H1 (cell line): ENCODE results near the gene KIF1B. TPM values are rescaled to one million over a fixed set of nuclear protein-coding genes. Genes with fewer than 3 reads are reported as not detected.

Experiments used
- CTCF ChIA-PET: fragments of 300-600 bp; sonication (Branson Sonifier 250); formaldehyde crosslinking; loops from one replicate; lab custom pipeline; 2021; ENCODE audit not compliant: partially characterized antibody; lab: Charles Lee
- POLR2A ChIA-PET: fragments of 300-600 bp; sonication (Branson Sonifier 250); formaldehyde crosslinking; loops from one replicate; lab custom pipeline; 2021; ENCODE audit warnings: inconsistent platforms; ENCODE audit not compliant: partially characterized antibody; lab: Charles Lee
- DNase-seq, 2 experiments: peaks; one replicate each; pipeline versions ENCODE4 v3.0.0 to v3.0.0-alpha.2; 2010 to 2022; ENCODE audit warnings: low spot score in 2 of 2, low read depth in 1 of 2, mixed read lengths in 1 of 2
- FAIRE-seq: peaks from 2 replicates; lab custom pipeline; 2011; peaks lifted over from hg19 to GRCh38; lab: Jason Lieb, UNC
- H2AFZ ChIP-seq: 2 replicates; pipeline ENCODE4 v1.8.1; 2012; ENCODE audit warnings: low read length, inconsistent platforms
- H2AK5ac ChIP-seq: 2 replicates; pipeline ENCODE4 v1.6.1; 2013; ENCODE audit warnings: low read depth, low read length
- H2BK120ac ChIP-seq: replicated peaks from 2 replicates; pipeline ENCODE3; 2013; ENCODE audit warnings: low read depth, low read length, inconsistent platforms
- H2BK12ac ChIP-seq: 2 replicates; pipeline ENCODE4 v1.6.1; 2013; ENCODE audit warnings: low read depth, low read length
- H2BK15ac ChIP-seq: 2 replicates; pipeline ENCODE4 v1.6.1; 2013; ENCODE audit warnings: low read length
- H2BK20ac ChIP-seq: 2 replicates; pipeline ENCODE4 v1.6.1; 2013; ENCODE audit warnings: low read length
- H2BK5ac ChIP-seq: 2 replicates; pipeline ENCODE4 v1.6.1; 2013; ENCODE audit warnings: low read depth, low read length
- H3K14ac ChIP-seq: 2 replicates; pipeline ENCODE4 v1.6.1; 2013; ENCODE audit warnings: inconsistent platforms; ENCODE audit not compliant: insufficient read length
- H3K18ac ChIP-seq: 2 replicates; pipeline ENCODE4 v1.6.1; 2013; ENCODE audit warnings: low read length; ENCODE audit errors: extremely low read depth
- H3K23ac ChIP-seq: 2 replicates; pipeline ENCODE4 v1.6.1; 2013; ENCODE audit warnings: inconsistent platforms; ENCODE audit not compliant: insufficient read length
- H3K23me2 ChIP-seq: 2 replicates; pipeline ENCODE4 v1.6.1; 2013; ENCODE audit warnings: low read depth, low read length
- H3K27ac ChIP-seq: 2 replicates; pipeline ENCODE4 v1.6.1; 2011; ENCODE audit warnings: low read depth, low read length, inconsistent platforms
- H3K27me3 ChIP-seq, 4 experiments: replicated peaks in 1 of 4; 1 replicate in 1 of 4; 2 replicates in 3 of 4; pipeline versions ENCODE4 v1.6.1 to v1.8.1; 2011 to 2013; ENCODE audit warnings: low read length in 3 of 4, mild to moderate bottlenecking in 3 of 4, inconsistent platforms in 2 of 4, mixed read lengths in 2 of 4, moderate library complexity in 1 of 4; ENCODE audit not compliant: control insufficient read depth in 3 of 4, insufficient read depth in 3 of 4; ENCODE audit errors: extremely low read depth in 1 of 4
- H3K36me3 ChIP-seq, 4 experiments: 2 replicates each; pipeline versions ENCODE4 v1.6.1 to v1.8.1; 2011 to 2013; ENCODE audit warnings: mild to moderate bottlenecking in 4 of 4, low read length in 3 of 4, moderate library complexity in 2 of 4, control low read depth in 1 of 4, inconsistent platforms in 1 of 4; ENCODE audit not compliant: insufficient read depth in 4 of 4, control insufficient read depth in 2 of 4
- H3K4ac ChIP-seq: replicated peaks from 2 replicates; pipeline ENCODE3; 2013; ENCODE audit warnings: low read length, low read depth, mixed read lengths, inconsistent platforms; ENCODE audit not compliant: insufficient read length
- H3K4me1 ChIP-seq, 4 experiments: replicated peaks in 1 of 4; 1 replicate in 1 of 4; 2 replicates in 3 of 4; pipeline versions ENCODE4 v1.6.1 to v1.8.1; 2011 to 2013; ENCODE audit warnings: low read length in 3 of 4, inconsistent platforms in 2 of 4, mixed read lengths in 1 of 4; ENCODE audit not compliant: insufficient read depth in 4 of 4, control insufficient read depth in 3 of 4
- H3K4me2 ChIP-seq, 2 experiments: 2 replicates each; pipeline versions ENCODE4 v1.6.1 to v1.8.1; 2011 to 2013; ENCODE audit warnings: low read depth in 2 of 2, low read length in 2 of 2, control low read depth in 1 of 2, inconsistent platforms in 1 of 2, mild to moderate bottlenecking in 1 of 2; ENCODE audit not compliant: insufficient read depth in 1 of 2
- H3K4me3 ChIP-seq, 4 experiments: fragments of 200-600, 300-600 bp in 1 of 4; sonication (generic), shearing (Covaris generic), sonication (Bioruptor Twin) in 1 of 4; 2 replicates each; pipeline versions ENCODE4 v1.5.1 to v1.8.1; 2011 to 2016; ENCODE audit warnings: low read length in 4 of 4, low read depth in 3 of 4, control low read depth in 2 of 4, inconsistent platforms in 2 of 4, mild to moderate bottlenecking in 2 of 4, mixed read lengths in 1 of 4, moderate library complexity in 1 of 4; ENCODE audit not compliant: insufficient read depth in 2 of 4; ENCODE audit errors: extremely low read depth in 1 of 4
- H3K56ac ChIP-seq: replicated peaks from 2 replicates; pipeline ENCODE3; 2013; ENCODE audit warnings: low read depth, mild to moderate bottlenecking, mixed read lengths, low read length, inconsistent platforms; ENCODE audit not compliant: insufficient read length
- H3K79me1 ChIP-seq: 2 replicates; pipeline ENCODE4 v1.6.1; 2013; ENCODE audit warnings: low read depth, low read length, control low read depth
- H3K79me2 ChIP-seq, 2 experiments: 2 replicates each; pipeline versions ENCODE4 v1.6.1 to v1.8.1; 2012 to 2013; ENCODE audit warnings: low read length in 2 of 2, mild to moderate bottlenecking in 2 of 2, inconsistent platforms in 1 of 2; ENCODE audit not compliant: insufficient read depth in 2 of 2, control insufficient read depth in 1 of 2
- H3K9ac ChIP-seq, 4 experiments: replicated peaks in 1 of 4; 1 replicate in 1 of 4; 2 replicates in 3 of 4; pipeline versions ENCODE4 v1.6.1 to v1.8.1; 2011 to 2013; ENCODE audit warnings: low read depth in 3 of 4, low read length in 3 of 4, control low read depth in 2 of 4, mild to moderate bottlenecking in 2 of 4, moderate library complexity in 2 of 4, inconsistent platforms in 1 of 4; ENCODE audit errors: extremely low read depth in 1 of 4
- H3K9me3 ChIP-seq, 2 experiments: 2 replicates each; pipeline versions ENCODE4 v1.6.1 to v1.8.1; 2012 to 2013; ENCODE audit warnings: mild to moderate bottlenecking in 2 of 2, moderate library complexity in 2 of 2, control low read depth in 1 of 2, inconsistent platforms in 1 of 2, low read depth in 1 of 2, low read length in 1 of 2, mixed read lengths in 1 of 2; ENCODE audit not compliant: insufficient read depth in 2 of 2
- H4K20me1 ChIP-seq, 2 experiments: replicated peaks in 1 of 2; 2 replicates each; pipeline versions ENCODE3 to v1.8.1; 2011 to 2013; ENCODE audit warnings: inconsistent platforms in 2 of 2, low read length in 2 of 2, mild to moderate bottlenecking in 1 of 2; ENCODE audit not compliant: insufficient read depth in 2 of 2, control insufficient read depth in 1 of 2
- H4K5ac ChIP-seq: 2 replicates; pipeline ENCODE4 v1.6.1; 2013; ENCODE audit warnings: low read length, low read depth, mixed read lengths, inconsistent platforms; ENCODE audit not compliant: insufficient read length
- H4K8ac ChIP-seq: 2 replicates; pipeline ENCODE4 v1.8.0; 2013; ENCODE audit warnings: mild to moderate bottlenecking, moderate library complexity, low read length, inconsistent platforms; ENCODE audit not compliant: insufficient read depth; ENCODE audit errors: extremely low read depth
- H4K91ac ChIP-seq: replicated peaks from 2 replicates; pipeline ENCODE3; 2013; ENCODE audit warnings: low read length, mixed read lengths, inconsistent platforms; ENCODE audit not compliant: insufficient read length
- ASH2L ChIP-seq: fragments of 200-600, 300-600 bp; sonication (generic); IDR thresholded peaks from one replicate; pipeline ENCODE4 v1.7.1; 2017; ENCODE audit warnings: low read length
- ATF2 ChIP-seq: IDR thresholded peaks from 2 replicates; pipeline ENCODE4 v1.6.1; 2012; ENCODE audit warnings: low read length, inconsistent platforms
- BRCA1 ChIP-seq: IDR thresholded peaks from 2 replicates; pipeline ENCODE4 v1.6.1; 2012; ENCODE audit warnings: low read depth, low read length, improper control_type of control experiment
- EGR1 ChIP-seq: IDR thresholded peaks from 2 replicates; pipeline ENCODE4 v1.6.1; 2011; ENCODE audit warnings: low read depth, low read length, borderline replicate concordance
- FOSL1 ChIP-seq: IDR thresholded peaks from 2 replicates; pipeline ENCODE4 v1.6.1; 2011; ENCODE audit warnings: mild to moderate bottlenecking, low read depth, low read length, moderate library complexity; ENCODE audit not compliant: insufficient read depth
- GABPA ChIP-seq: IDR thresholded peaks from 2 replicates; pipeline ENCODE4 v1.6.1; 2011; ENCODE audit warnings: mild to moderate bottlenecking, low read length, moderate library complexity, borderline replicate concordance; ENCODE audit not compliant: insufficient read depth
- NANOG ChIP-seq: IDR thresholded peaks from 2 replicates; pipeline ENCODE4 v1.6.1; 2011; ENCODE audit warnings: low read length, low read depth, mild to moderate bottlenecking, inconsistent platforms; ENCODE audit not compliant: insufficient read depth, poor library complexity, severe bottlenecking
- POLR2A ChIP-seq, 2 experiments: IDR thresholded peaks; 1 replicate in 1 of 2; 2 replicates in 1 of 2; pipeline ENCODE4 v1.6.1; 2011; ENCODE audit warnings: low read depth in 2 of 2, low read length in 2 of 2, mild to moderate bottlenecking in 2 of 2; ENCODE audit errors: control extremely low read depth in 1 of 2
- SAP30 ChIP-seq: fragments of 300-600 bp; sonication (generic); IDR thresholded peaks from 2 replicates; pipeline ENCODE4 v1.7.1; 2012; ENCODE audit warnings: low read length, moderate library complexity, mild to moderate bottlenecking, inconsistent platforms; ENCODE audit not compliant: insufficient read depth, insufficient replicate concordance
- SUZ12 ChIP-seq: fragments of 200-600 bp; sonication (generic); IDR thresholded peaks from 2 replicates; pipeline ENCODE4 v1.6.1; 2012; ENCODE audit warnings: mild to moderate bottlenecking, inconsistent platforms, low read length, moderate library complexity, mixed read lengths
- TAF7 ChIP-seq: optimal IDR thresholded peaks from 2 replicates; pipeline ENCODE3; 2011; ENCODE audit warnings: low read depth, mild to moderate bottlenecking, inconsistent platforms, low read length, moderate library complexity, borderline replicate concordance
- WGBS, 2 experiments: shearing (Covaris generic) in 1 of 2; methylation state at CpG; one replicate each; pipeline versions ENCODE4 v1.1.6 to v1.1.7; 2013 to 2015; ENCODE audit warnings: low lambda C conversion rate in 2 of 2, mixed read lengths in 2 of 2, inconsistent platforms in 1 of 2, low coverage in 1 of 2, missing lambda C conversion rate in 1 of 2; ENCODE audit not compliant: insufficient replicate concordance in 2 of 2, insufficient coverage in 1 of 2, insufficient read length in 1 of 2; ENCODE audit errors: extremely low coverage in 1 of 2, missing lambda C conversion rate in 1 of 2; 5-methylcytosine and 5-hydroxymethylcytosine counted together
- polyA plus RNA-seq, 7 experiments: library from polyadenylated mRNA; depleted of rRNA in 3 of 7; stranded (reverse) in 5 of 7; unstranded in 2 of 7; fragments of >200 nt in 5 of 7; fragments of 200-250 nt in 2 of 7; gene quantifications; 1 replicate in 5 of 7; 2 replicates in 1 of 7; 4 replicates in 1 of 7; pipeline versions ENCODE4 v1.2.1 to v1.2.3, GENCODE V29; 2011 to 2013; ENCODE audit warnings: missing spikeins in 2 of 7, mixed read lengths in 2 of 7
- total RNA-seq: library from RNA; stranded (reverse); fragmentation: NEBNext Ultra II Directional; extraction: Animal tissue kit (Norgen Biotek cat#: 25700); gene quantifications from 2 replicates; pipeline ENCODE4 v1.2.1, GENCODE V29; 2021

KIF1B gene
- total and polyA plus RNA-seq, 2 of the 8 experiments (the other 6 are each of a cell fraction or from before 2014, with no cell fraction given): 39.1 to 74.2 TPM

- H3K79me2 ChIP-seq: peaks cover 10 to 22% of the 10 kb centered on the region in 2 experiments
- H4K5ac ChIP-seq: no peak overlapping the region
- ChIA-PET POLR2A (interaction anchor here (0.6 to 6.5 kb wide), 4 partner anchors 10 to 68 kb away, joined by 3 to 72 read pairs (median 10); no protein-coding TSS in a partner anchor), CTCF (interaction anchor here (1.3 to 1.5 kb wide), 2 partner anchors 15 to 34 kb away, joined by 4 to 5 read pairs; partner anchors contain the start of gene CENPS)
- H2BK120ac ChIP-seq: no peak overlapping the region
- no peak overlapping the region for H2BK12ac ChIP-seq
- no peak overlapping the region for H2AFZ ChIP-seq
- no peaks in the 10 kb centered on the region for H3K27me3 ChIP-seq
- H3K23me2 ChIP-seq: peaks cover 9% of the 10 kb centered on the region; the same call in 1 of the 2 replicates
- no peak overlapping the region for H3K18ac ChIP-seq
- no peaks in the 10 kb centered on the region; a peak in 1 of 4 replicates for H3K9me3 ChIP-seq
- no peak overlapping the region for H2BK15ac ChIP-seq
- no peak overlapping the region for H3K56ac ChIP-seq
- FAIRE-seq (no peak), DNase-seq (no peak)
- H3K79me1 ChIP-seq: no peaks in the 10 kb centered on the region
- no peak overlapping the region for H3K14ac ChIP-seq
- no peak overlapping the region for H3K4ac ChIP-seq
- no peak overlapping the region for H3K23ac ChIP-seq
- H2AK5ac ChIP-seq: no peak overlapping the region
- WGBS, 2 experiments: 91% methylated on average over 3 of the region's 3 CpGs; no CpG with 5 or more reads in 1 of the 2 experiments
- H2BK20ac ChIP-seq: no peak overlapping the region
- no peak overlapping the region for H3K9ac ChIP-seq
- H3K4me1 ChIP-seq: peaks cover 0 to 7% (median 5%) of the 10 kb centered on the region in 4 experiments; a peak in 5 of 7 replicates
- H3K27ac ChIP-seq: no peak overlapping the region
- no peak overlapping the region for H3K4me2 ChIP-seq
- H4K20me1 ChIP-seq: peaks cover 3 to 4% of the 10 kb centered on the region in 2 experiments
- H3K36me3 ChIP-seq: peaks cover 0 to 11% (median 1%) of the 10 kb centered on the region in 4 experiments; a peak in 2 of 8 replicates
- no peak for TF ChIP-seq NANOG
- no peak for TF ChIP-seq FOSL1
- TF ChIP-seq GABPA: no peak
- no peak for TF ChIP-seq POLR2A (IDR thresholded peaks at IDR 0.05; ENCODE audit: control extremely low read depth in 1 of 2, low read depth in 2 of 2, low read length in 2 of 2)
- no peak for TF ChIP-seq EGR1
- no peak for TF ChIP-seq SAP30
- no peak for TF ChIP-seq ASH2L
- TF ChIP-seq ATF2: no peak
- TF ChIP-seq BRCA1: no peak
- TF ChIP-seq SUZ12: no peak
- TF ChIP-seq TAF7: no peak
- no peak overlapping the region for H3K4me3 ChIP-seq
- no peak overlapping the region for H4K8ac ChIP-seq
- no peak overlapping the region for H4K91ac ChIP-seq
- H2BK5ac ChIP-seq: no peak overlapping the region
Measured at GRCh38 chr1:10396870-10397269, 186.5 kb downstream of the KIF1B start.
